ENCODE data around the gene TPMT.
"Not testable (repeated sequence)": the region's sequence is repeated elsewhere in the genome, so short reads cannot be mapped to it uniquely, and the experiment has no call there.

The TPMT gene

GRCh38 chr6:18154507-18155149 is at the start of gene TPMT:
TSS of gene TPMT (minus strand) at chr6:18155077. CDS start at chr6:18149127, 5,950 bp downstream.
- DNase-seq (ENCODE audit: low spot score) = no peak

- DNase-seq (ENCODE audit: low spot score) = no peak
Measured at GRCh38 chr6:18203786-18204185, 48.9 kb upstream of the TPMT start.

GRCh38 chr6:18192026-18192425 is 37.1 kb upstream of the TPMT start:
- no peak for DNase-seq (ENCODE audit: low spot score)

GRCh38 chr6:18189196-18189595 is 34.3 kb upstream of the TPMT start:
- no peak for DNase-seq (ENCODE audit: low spot score)

- no peak for DNase-seq (ENCODE audit: low spot score)
Measured at GRCh38 chr6:18187701-18188100, 32.8 kb upstream of the TPMT start.

GRCh38 chr6:18186540-18187250 is 31.8 kb upstream of the TPMT start:
- DNase-seq (ENCODE audit: low spot score) = no peak

- DNase-seq (ENCODE audit: low spot score) = no peak
Measured at GRCh38 chr6:18186033-18186432, 31.2 kb upstream of the TPMT start.

GRCh38 chr6:18185624-18186023 is 30.7 kb upstream of the TPMT start:
- no peak for DNase-seq (ENCODE audit: low spot score)

- DNase-seq (ENCODE audit: low spot score) = no peak
Measured at GRCh38 chr6:18183766-18184165, 28.9 kb upstream of the TPMT start.

GRCh38 chr6:18182568-18182967 is 27.7 kb upstream of the TPMT start:
- DNase-seq (ENCODE audit: low spot score) = no peak

- peak; percentile 65 for DNase-seq (ENCODE audit: low spot score)
Measured at GRCh38 chr6:18179770-18180356, 25.0 kb upstream of the TPMT start.

- DNase-seq (ENCODE audit: low spot score) = no peak
Measured at GRCh38 chr6:18178960-18179615, 24.2 kb upstream of the TPMT start.

GRCh38 chr6:18177286-18177965 is 22.5 kb upstream of the TPMT start:
- DNase-seq (ENCODE audit: low spot score) = no peak

- not testable (repeated sequence) for DNase-seq (ENCODE audit: low spot score)
Measured at GRCh38 chr6:18176198-18176597, 21.3 kb upstream of the TPMT start.

- no peak for DNase-seq (ENCODE audit: low spot score)
Measured at GRCh38 chr6:18171871-18172270, 17.0 kb upstream of the TPMT start.

GRCh38 chr6:18168264-18168663 is 13.4 kb upstream of the TPMT start:
- DNase-seq (ENCODE audit: low spot score) = no peak

- no peak for DNase-seq (ENCODE audit: low spot score)
Measured at GRCh38 chr6:18166312-18167036, 11.6 kb upstream of the TPMT start.

- DNase-seq (ENCODE audit: low spot score) = no peak
Measured at GRCh38 chr6:18165751-18166150, 10.9 kb upstream of the TPMT start.

- no peak for DNase-seq (ENCODE audit: low spot score)
Measured at GRCh38 chr6:18162401-18162800, 7.5 kb upstream of the TPMT start.

GRCh38 chr6:18161431-18161830 is 6.6 kb upstream of the TPMT start:
- DNase-seq (ENCODE audit: low spot score) = no peak

- DNase-seq (ENCODE audit: low spot score) = no peak
Measured at GRCh38 chr6:18160911-18161310, 6.0 kb upstream of the TPMT start.
